Endothelial cell of hepatic sinusoid (primary cell): ENCODE results near the gene SLC39A5.
"Not testable (repeated sequence)": the region's sequence is repeated elsewhere in the genome, so short reads cannot be mapped to it uniquely, and the experiment has no call there.

Source experiments
- in situ Hi-C: cut with HindIII; loops from 2 replicates; pipeline ENCODE4 v1.10.0; 2017; ENCODE audit warnings: low sequenced_read_pairs

The SLC39A5 gene, protein sequence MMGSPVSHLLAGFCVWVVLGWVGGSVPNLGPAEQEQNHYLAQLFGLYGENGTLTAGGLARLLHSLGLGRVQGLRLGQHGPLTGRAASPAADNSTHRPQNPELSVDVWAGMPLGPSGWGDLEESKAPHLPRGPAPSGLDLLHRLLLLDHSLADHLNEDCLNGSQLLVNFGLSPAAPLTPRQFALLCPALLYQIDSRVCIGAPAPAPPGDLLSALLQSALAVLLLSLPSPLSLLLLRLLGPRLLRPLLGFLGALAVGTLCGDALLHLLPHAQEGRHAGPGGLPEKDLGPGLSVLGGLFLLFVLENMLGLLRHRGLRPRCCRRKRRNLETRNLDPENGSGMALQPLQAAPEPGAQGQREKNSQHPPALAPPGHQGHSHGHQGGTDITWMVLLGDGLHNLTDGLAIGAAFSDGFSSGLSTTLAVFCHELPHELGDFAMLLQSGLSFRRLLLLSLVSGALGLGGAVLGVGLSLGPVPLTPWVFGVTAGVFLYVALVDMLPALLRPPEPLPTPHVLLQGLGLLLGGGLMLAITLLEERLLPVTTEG

GRCh38 chr12:56229916-56230431 lies at the start of gene SLC39A5:
SLC39A5 (plus strand) TSS chr12:56230051; CDS start chr12:56231275, 1,224 bp downstream.
- in situ Hi-C loops: no loop called here

DNA sequence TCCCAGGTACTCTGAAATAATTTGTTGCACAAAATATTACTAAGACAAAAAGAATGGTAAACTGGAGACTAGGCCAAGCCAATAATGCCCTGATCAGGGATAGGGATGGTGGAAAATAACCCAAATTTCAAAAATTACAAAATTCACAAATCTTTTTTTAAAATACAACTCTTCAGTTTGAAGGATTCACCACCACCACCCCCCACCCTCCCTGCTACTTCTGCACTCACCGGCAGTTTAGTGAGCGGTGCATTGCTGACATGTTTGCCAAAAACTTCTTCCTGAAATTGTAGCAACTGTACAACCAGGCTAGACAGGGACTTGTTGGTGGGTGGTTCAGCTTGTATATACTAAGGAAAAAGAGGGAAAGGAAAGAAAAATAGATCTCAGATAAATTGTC lies 42.9 kb upstream of the SLC39A5 start:
- in situ Hi-C loops: loop anchor here (5.0 kb wide), 2 partner anchors 35 to 70 kb away; partner anchors contain the start of genes NABP2, RNF41, RPL41 and ZC3H10

GRCh38 chr12:56188131-56188777 lies 41.6 kb upstream of the SLC39A5 start:
- in situ Hi-C loops: loop anchor here (5.0 kb wide), 2 partner anchors 34 to 71 kb away; partner anchors contain the start of genes NABP2, RNF41, RPL41 and ZC3H10

GRCh38 chr12:56188778-56189098 lies 41.1 kb upstream of the SLC39A5 start:
- in situ Hi-C loops: loop anchor here (5.0 kb wide), 2 partner anchors 34 to 71 kb away; partner anchors contain the start of genes NABP2, RNF41, RPL41 and ZC3H10

DNA sequence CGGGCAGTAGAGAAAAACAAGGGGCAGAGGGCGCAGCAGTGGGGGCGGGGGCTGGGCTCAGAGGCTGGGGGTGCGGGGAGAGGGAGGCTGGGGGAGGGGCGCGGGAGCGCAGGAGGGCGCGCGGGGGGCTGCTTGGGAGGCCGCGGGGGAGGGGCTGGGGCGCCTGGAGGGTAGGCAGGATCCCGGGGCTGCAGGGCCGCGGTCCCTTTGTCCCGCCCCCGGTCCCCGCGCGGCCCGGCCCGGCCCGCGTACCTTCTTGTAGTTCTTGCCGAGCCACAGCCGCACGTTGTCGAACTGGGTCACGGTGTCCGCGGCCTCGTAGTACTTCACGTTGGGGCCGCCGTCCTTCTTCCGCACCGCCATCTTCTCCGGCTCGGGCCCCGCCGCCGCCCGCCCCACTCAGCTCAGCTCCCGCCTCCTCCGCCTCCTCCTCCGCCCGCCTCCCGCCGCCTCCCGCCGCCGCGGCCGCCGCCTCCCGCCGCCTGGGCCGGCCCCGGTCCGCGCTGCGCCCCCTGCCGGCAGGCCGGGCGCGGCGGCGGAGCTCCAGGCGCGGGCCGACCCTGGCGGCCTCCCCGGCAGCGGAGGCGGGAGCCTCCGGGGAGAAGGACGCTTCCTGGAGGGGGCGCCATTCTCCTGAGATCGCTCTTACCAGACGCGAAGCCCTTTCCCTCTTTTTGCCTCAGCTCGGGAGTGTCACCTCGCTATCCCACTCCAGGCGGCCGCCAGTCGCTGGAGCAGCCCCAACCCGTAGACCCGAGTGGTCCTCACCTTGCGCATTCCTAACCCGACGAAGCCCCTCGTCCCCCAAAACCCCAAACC lies 40.5 kb upstream of the SLC39A5 start, which contains the start of gene SMARCC2:
Gene SMARCC2 (minus strand): TSS at position 385 of the 819 bp plus-strand sequence. CDS start 22 bp downstream, at position 363.
- in situ Hi-C loops: loop anchor here (5.0 kb wide), 2 partner anchors 33 to 72 kb away; partner anchors contain the start of genes NABP2, RNF41, RPL41 and ZC3H10

DNA sequence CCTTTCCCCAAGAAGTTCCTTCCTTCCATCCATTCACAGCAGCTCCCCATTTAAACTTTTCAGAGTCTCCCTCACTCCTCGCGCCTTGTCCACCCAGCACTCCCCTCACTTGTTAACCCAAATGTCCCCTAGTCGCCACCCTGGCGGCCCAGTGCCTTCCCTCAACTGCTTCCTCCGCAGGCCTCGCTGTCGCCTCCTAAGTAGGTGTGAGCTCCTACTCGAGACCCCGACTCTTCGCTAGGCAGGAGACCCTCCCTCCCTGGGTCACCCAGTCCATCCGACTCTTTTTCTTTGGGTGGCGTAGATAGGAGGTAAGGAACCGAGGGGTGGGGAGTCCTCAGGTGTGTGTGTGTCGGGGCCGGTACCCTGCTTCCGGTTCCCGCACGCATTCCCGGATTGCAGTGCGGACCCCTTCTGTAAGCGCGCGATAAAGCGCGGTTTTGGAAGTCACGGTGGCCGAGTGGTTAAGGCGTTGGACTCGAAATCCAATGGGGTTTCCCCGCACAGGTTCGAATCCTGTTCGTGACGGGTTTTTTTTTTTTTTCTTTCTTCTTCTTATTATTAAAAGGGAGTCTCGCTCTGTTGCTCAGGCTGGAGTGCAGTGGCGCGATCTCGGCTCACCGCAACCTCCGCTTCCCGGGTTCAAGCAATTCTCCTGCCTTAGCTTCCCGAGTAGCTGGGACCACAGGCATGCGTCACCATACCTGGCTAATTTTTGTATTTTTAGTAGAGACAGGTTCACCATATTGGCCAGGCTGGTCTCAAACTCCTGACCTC lies 39.7 kb upstream of the SLC39A5 start:
- in situ Hi-C loops: loop anchor here (5.0 kb wide), 2 partner anchors 32 to 73 kb away; partner anchors contain the start of genes NABP2, RNF41, RPL41 and ZC3H10

DNA sequence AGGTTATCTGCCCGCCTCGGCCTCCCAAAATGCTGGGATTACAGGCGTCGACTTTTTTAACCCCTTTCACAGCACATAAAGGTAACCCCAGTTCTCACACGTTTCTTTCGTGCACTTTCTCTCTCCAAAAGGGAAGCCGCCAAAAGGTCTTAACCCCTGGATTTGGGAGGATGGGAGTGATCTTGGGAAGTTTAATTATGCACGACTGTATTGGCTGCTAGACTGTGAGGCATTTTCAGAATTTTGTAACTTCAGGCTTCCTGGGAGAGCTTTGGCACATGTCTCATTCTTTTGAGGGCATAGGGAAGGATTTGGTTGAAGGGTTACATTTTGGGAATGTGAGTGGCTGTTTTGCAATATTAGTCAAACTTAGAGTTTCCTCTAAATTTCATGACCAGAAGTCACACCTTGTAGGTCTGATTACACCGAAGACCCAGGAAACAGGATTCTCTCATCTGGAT lies 39.1 kb upstream of the SLC39A5 start:
- in situ Hi-C loops: no loop called here

DNA sequence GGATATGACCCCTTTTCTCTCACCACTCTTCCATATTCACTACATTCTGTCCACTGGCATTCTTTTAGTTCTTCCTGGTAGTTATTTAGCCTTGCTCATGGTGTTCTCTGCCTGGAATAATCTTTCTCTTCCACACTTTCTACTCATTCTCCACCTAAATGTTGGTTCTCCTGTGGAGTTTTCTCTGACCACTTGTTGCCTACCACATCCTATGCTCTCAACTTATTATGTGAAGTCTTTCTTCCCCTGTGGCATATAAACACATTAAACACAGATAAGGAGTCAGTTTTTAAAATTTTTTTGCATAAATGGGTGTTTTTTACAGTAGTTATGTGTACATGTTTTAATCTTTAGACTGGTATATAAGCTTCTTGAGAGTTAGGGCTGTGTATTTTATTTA lies 37.3 kb upstream of the SLC39A5 start:
- in situ Hi-C loops: no loop called here

DNA sequence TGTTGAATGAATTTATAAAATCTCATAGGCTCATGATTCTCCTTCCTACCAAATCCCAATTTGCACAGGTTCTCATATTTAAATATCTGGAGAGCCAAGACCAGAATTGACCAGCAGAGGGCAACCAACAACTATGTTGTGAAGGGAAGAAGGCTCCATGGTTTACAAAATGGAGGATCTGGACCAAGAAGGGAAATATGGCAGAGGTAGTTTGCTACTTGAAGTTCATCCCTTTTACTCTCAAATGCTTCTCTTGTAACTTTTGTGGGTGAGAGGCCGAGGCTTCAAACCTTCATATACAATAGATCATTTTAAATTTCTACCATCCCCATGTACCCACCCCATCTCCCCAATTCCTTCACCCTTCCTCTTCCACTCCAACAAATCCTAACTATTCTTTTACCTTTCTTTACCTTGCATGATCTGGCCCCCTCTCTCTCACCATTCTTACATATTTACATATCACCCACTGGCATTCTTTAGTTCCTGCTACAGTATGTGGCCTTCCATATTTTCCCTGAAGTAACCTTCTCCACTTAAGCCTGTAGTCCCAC lies 36.7 kb upstream of the SLC39A5 start:
- in situ Hi-C loops: no loop called here

- in situ Hi-C loops: not testable (repeated sequence)
These were observed 32.9 kb upstream of the SLC39A5 start for GRCh38 chr12:56196818-56197550.

DNA sequence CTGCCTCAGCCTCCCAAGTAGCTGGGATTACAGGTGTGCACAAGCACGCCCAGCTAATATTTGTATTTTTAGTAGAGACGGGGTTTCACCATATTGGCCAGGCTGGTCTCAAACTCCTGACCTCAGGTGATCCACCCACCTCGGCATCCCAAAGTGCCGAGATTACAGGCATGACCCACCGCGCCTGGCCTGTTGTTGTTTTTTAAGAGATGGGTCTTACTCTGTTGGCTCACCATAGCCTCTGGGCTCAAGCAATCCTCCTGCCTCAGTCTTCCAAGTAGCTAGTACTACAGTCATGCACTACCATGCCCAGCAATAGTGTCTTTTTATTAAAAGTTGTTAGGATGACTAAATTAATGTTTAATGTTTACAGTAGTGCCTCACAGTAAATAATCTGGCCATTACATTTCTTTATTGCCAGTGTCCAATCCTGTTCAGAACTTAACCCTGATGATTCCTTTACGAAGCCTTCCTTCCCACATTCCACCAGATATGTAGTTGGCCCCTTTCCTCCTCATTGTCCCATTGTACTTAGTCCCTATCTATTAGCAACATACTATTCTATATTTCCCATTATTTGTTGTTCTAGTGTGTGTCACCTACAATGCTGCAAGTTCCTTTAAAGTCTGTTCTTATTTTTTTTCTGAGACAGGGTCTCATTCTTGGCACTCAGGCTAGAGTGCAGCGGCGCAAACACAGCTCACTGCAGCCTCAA lies 31.8 kb upstream of the SLC39A5 start:
- in situ Hi-C loops: no loop called here

DNA sequence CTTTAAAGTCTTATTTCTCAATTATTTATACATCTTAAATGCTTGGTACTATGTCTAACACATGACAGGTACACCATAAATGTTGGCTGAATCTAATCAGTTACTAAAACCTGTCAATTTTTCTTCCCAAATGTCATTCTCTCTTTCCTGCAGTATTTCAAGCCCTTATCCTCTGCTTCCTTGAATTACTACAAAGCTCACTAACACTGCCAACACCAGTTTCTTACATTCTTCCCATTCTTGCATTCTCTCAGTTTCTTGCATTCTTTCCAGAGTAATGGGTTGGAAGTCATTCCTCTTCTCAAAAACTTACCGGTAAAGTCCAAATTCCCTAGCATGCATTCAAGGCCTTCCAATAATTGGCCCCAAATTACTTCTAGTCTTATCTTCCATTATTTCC lies 31.0 kb upstream of the SLC39A5 start:
- in situ Hi-C loops: no loop called here

- in situ Hi-C loops: no loop called here
These were observed 27.5 kb upstream of the SLC39A5 start for GRCh38 chr12:56202366-56202765.

- in situ Hi-C loops: no loop called here
These were observed 27.0 kb upstream of the SLC39A5 start for GRCh38 chr12:56202838-56203237.

- in situ Hi-C loops: no loop called here
These were observed 25.6 kb upstream of the SLC39A5 start for GRCh38 chr12:56204275-56204674.

DNA sequence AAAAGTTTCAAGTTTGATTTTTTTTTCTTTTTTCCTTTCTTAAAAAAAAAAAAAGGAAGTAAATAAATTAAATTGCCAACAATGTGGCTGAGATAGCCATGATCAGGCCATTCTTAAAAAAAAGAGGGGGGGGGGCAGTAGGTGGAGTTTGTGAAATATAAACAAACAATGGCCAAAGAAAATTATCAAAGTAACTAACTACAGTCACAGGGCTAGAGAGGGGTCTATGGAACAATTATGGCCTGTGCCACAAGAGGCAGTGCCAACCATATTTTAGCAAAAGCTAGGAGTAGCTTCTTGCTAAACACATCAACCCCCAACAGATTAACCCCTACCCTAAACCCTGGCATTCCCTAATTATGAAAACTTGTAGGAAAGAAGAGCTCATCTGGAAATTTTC lies 24.4 kb upstream of the SLC39A5 start:
- in situ Hi-C loops: loop anchor here (5.0 kb wide), 1 partner anchor 47 kb away; no protein-coding TSS in a partner anchor

DNA sequence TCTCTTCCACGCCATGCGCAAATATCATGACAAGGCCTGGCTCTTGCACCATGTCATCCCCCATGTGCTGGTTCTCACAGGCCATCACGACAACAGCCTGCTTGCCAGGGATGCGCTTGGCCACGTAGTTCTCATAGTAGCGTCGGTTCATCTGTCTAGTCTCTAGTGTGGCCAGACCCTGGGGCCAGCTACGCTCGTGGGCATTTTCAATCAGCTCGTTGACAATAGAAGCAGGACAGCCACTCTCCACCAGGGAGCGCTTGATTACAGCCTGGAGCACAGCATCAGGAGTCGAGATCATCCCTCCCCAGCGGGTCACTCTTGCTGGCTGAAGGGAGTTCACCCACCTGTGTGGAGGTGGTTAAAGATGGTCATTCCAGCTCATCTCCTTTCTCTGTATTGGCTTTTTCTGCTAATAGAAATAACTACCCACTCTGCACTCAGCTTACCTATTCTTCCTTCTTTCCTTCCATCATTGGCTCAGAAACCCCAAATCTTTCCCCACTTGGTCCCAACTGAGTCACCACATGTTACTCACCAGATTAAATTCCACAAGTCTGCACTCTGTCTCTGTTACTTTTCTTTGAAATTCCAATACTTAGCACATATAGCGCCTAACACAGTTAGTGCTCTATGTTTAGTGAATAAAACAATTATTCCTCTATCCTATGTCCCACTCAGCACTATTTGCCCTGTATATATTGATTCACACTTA lies 23.2 kb upstream of the SLC39A5 start:
- in situ Hi-C loops: loop anchor here (5.0 kb wide), 1 partner anchor 46 kb away; no protein-coding TSS in a partner anchor
